Mucosa of descending colon (tissue), 3 donors: Measurements from ENCODE around the gene SPTBN1. TPM values are rescaled to one million over a fixed set of nuclear protein-coding genes. Genes with fewer than 3 reads are reported as not detected.

ENCODE experiments used
- ATAC-seq: fragments of 200-7000 bp; cut with Tn5 transposase; one replicate; pipeline ENCODE4 v1.9.1; 2020; ENCODE audit warnings: mild to moderate bottlenecking, moderate library complexity
- DNase-seq, 3 donors: peaks; one replicate each; pipeline ENCODE4 v3.0.0-alpha.2; 2020
- H3K36me3 ChIP-seq: fragments of 200-600 bp; one replicate; pipeline ENCODE4 v1.8.0; 2021; ENCODE audit warnings: low read depth, mild to moderate bottlenecking
- H3K4me1 ChIP-seq: fragments of 200-600 bp; one replicate; pipeline ENCODE4 v1.8.0; 2021; ENCODE audit warnings: low read depth, mild to moderate bottlenecking
- H3K4me3 ChIP-seq: fragments of 200-600 bp; one replicate; pipeline ENCODE4 v1.8.0; 2021; ENCODE audit warnings: mild to moderate bottlenecking
- H3K9me3 ChIP-seq: fragments of 200-600 bp; one replicate; pipeline ENCODE4 v1.8.0; 2021; ENCODE audit warnings: mild to moderate bottlenecking
- CTCF ChIP-seq: fragments of 200-600 bp; IDR thresholded peaks from one replicate; pipeline ENCODE4 v1.8.0; 2022; ENCODE audit warnings: antibody characterized with exemption, mild to moderate bottlenecking
- intact Hi-C, 2 donors: fragments of 100-400 bp; cut with DNase I in 1 of 2; cut with micrococcal nuclease in 1 of 2; formaldehyde crosslinking; loops; one replicate each; pipeline versions ENCODE4 v1.11.0 to v1.11.1; 2022; cut with DNase I, micrococcal nuclease
- total RNA-seq, 3 donors: library from RNA; stranded (reverse); fragmentation: NEBNext Ultra II Directional in 2 of 3; extraction: Animal tissue kit (Norgen Biotek cat#: 25700) in 2 of 3; gene quantifications; one replicate each; pipeline versions ENCODE4 v1.2.1 to v1.2.4, GENCODE V29; 2021 to 2023
- donor health status: DM: no; HTN: no; CAD: no; lungs with moderate emphysema.
- donor health status: DM: no; HTN: no; CAD: no.
- donor health status: DM: no; HTN: yes; CAD: no.

Gene SPTBN1
- total RNA-seq, 3 donors from 2014 or later = 237 to 396 (median 392) TPM

- intact Hi-C loops = no loop called here
- Histone ChIP-seq H3K9me3 (no peaks in the 10 kb centered on the region), H3K4me1 (peaks cover 49% of the 10 kb centered on the region), H3K36me3 (no peaks in the 10 kb centered on the region), H3K4me3 (no peak overlapping the region)
- no peak for DNase-seq
- no peak for TF ChIP-seq CTCF
- peak; percentile 82 for ATAC-seq
Measured at GRCh38 chr2:54545702-54546450, 89.7 kb downstream of the SPTBN1 start.

- intact Hi-C loops = no loop called here
- Histone ChIP-seq H3K4me3 (no peak overlapping the region), H3K36me3 (no peaks in the 10 kb centered on the region), H3K4me1 (peaks cover 55% of the 10 kb centered on the region), H3K9me3 (no peaks in the 10 kb centered on the region)
- DNase-seq (no peak), ATAC-seq (peak; percentile 16)
- no peak for TF ChIP-seq CTCF
Measured at GRCh38 chr2:54546518-54546917, 90.4 kb downstream of the SPTBN1 start.

- TF ChIP-seq CTCF = no peak
- no peaks in the 10 kb centered on the region for H3K9me3 ChIP-seq
- intact Hi-C loops = no loop called here
- DNase-seq (no peak), ATAC-seq (no peak)
- peaks cover 61% of the 10 kb centered on the region for H3K4me1 ChIP-seq
- no peak overlapping the region for H3K4me3 ChIP-seq
- no peaks in the 10 kb centered on the region for H3K36me3 ChIP-seq
Measured at GRCh38 chr2:54546923-54547720, 91.0 kb downstream of the SPTBN1 start.

- Histone ChIP-seq H3K9me3 (no peaks in the 10 kb centered on the region), H3K4me1 (peaks cover 49% of the 10 kb centered on the region), H3K36me3 (no peaks in the 10 kb centered on the region), H3K4me3 (no peak overlapping the region)
- TF ChIP-seq CTCF = no peak
- DNase-seq (no peak), ATAC-seq (no peak)
- intact Hi-C loops = no loop called here
Measured at GRCh38 chr2:54549430-54549829, 93.3 kb downstream of the SPTBN1 start.

- TF ChIP-seq CTCF = no peak
- intact Hi-C loops = no loop called here
- Histone ChIP-seq H3K4me3 (no peak overlapping the region), H3K36me3 (no peaks in the 10 kb centered on the region), H3K9me3 (no peaks in the 10 kb centered on the region), H3K4me1 (peaks cover 51% of the 10 kb centered on the region)
- peak; percentile 83 to 87 (median 84) for DNase-seq
- peak; percentile 83 for ATAC-seq
Measured at GRCh38 chr2:54549917-54550518, 93.9 kb downstream of the SPTBN1 start.
